ENCODE measurements around the gene CNGA1.
A peak's percentile ranks its signal among the peaks of the same experiment; 100 is the strongest.

CNGA1 gene
- 0 to 0.39 (median 0) reads per million in 3 experiments for total RNA-seq

DNA sequence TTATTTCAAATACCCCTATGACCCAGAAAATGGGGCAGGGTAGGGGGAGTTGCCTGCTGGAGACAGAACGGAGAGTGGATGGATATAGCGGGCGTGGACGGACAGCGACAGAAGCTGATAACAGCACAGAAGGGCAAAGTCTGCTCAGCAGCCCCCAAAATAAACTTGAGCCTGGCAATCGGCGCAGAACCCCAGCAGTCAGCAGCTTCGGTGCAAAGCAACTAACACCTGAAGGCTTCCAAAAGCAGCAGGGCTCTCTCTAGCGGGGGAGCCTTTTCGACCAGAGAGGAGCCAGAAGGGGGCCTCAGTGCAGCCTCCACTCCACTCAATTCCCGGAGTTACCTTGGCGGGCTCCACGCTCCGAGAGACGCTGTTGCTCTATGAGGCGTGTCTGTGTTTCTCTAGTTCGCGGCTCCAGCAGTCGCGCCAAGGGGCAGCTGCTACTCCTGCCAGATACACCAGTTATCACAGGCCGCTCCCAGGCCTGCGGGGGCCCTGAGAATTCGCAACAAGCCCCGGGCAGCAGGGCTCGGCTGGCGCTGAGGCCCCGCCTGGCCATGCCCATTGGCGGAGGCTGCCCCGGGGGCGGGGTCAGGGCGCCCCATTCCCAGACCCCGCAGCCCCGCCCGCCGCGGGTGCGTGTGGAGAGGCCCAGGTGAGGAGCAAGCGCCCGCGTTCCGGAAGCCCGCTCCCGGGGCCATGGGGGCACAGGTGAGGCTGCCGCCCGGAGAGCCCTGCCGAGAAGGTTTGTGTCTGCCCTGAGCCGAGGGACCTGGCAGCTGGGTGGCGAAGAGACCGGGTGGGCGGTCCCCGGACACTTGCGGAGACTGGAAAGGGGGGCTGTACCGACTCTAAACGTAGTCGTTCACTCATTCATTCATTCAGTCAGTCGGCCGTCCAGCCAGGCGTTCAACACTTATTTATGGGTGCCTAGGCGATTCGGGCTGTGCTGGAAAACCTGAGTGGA is at the start of gene CNGA1, which contains the start of gene NIPAL1:
CNGA1 (minus strand) TSS at position 541 of the 967 bp plus-strand sequence. CDS start 63,992 bp downstream, outside the sequence.
NIPAL1 (plus strand) TSS at position 632 of the 967 bp plus-strand sequence; CDS start at position 700, 68 bp downstream.
- peak; percentile 69 for DNase-seq

DNA sequence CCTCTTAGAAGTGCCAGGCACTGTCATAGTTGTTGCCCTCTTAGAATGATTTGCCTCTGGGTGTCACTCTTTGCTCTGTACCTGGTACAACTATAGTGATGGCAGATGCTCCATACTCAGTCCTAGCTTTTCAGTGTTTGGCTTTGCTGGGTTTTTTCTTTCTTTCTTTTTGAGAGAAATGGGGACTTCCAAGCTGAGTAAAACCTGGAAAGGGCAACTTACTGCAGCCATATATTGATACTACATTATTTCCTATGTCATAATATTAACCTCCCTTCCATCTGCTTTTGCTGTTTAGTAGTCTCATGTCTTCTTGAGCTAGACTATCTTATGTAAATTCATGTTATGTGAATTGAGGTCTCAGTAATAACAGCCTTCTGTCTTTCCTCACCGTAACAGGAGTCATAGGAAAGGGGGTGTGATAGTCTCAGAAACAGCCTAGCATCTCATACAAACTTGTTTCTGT is 49.1 kb upstream of the CNGA1 start:
- no peak for DNase-seq

DNA sequence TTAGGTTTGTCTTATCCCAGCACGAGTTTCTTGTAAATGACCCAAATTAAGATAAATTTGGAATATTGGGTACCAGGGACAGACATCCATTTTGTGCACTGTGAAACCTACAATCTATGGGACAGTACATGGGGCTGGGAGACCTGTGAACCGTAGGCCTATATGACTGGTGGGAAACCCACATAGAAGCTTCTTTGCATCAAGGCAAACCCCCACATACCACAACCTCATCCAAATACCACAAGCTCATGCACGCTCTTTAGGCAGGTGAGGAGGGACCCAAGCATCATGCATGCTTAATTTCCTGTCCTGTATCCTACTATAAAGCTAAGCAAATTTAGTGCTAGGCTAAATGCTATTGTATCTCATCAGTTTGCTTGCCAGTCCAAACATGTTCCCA is 47.9 kb upstream of the CNGA1 start:
- no peak for DNase-seq

DNA sequence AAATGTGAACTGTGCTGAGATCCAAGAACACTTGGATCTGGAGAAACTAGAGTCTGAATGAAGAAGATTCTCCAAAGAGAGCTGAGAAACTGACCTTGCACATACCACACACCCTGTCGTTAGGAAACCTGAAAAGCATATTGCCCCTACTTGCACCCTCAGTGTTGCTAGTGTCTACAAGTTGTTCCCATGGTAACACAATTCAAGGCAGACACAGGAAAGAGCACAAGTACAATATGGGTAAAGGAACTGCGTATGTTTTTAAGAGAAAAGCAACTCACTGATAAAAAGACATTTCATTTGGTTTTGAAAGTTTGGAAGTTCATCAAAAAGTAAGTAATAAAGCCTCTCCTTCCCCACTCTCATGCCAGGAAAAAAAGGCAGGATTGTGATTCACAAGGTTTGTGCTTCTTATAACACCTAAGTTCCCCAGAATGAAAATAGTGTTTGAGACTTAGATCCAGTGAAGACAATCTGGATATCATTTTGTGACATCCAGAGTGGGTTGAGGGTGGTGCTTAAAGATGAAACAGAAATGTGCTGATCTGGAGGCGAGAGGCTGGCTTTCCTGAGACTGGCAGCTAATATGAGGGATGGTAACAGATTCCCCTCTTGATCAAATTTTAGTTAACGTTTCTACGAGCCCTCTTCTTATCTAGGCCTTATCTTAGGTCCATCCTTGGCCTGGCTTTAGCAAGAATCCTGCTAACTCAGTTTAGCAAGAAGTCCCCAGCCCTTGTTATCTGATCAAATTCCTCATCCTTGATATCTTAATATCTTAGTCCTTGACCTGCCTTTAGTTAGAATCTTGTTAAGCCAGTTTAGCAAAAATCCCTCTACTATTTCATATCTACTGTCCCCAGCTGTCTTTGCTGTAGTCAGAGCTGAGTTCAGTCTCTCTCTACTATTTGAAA is 42.4 kb upstream of the CNGA1 start:
- no peak for DNase-seq

DNA sequence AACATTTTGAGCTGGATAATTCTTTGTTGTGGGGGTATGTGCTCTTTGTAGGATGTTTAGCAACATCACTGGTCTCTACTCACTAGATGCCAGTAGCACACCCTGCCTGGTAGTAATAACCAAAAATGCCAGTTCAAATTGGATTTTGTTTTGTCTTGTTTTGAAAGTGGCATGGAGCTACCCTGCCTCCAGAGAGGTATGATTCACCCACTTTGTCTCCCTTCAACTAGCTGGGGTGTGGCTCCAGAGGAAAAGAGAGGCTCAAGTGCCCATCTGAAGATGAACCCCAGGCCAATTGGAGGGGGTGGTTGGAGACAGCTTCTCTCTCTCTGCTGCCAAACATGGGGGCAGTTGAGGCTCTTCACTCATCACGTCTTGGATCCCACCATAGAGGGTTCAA is 34.6 kb upstream of the CNGA1 start:
- DNase-seq: no peak

DNA sequence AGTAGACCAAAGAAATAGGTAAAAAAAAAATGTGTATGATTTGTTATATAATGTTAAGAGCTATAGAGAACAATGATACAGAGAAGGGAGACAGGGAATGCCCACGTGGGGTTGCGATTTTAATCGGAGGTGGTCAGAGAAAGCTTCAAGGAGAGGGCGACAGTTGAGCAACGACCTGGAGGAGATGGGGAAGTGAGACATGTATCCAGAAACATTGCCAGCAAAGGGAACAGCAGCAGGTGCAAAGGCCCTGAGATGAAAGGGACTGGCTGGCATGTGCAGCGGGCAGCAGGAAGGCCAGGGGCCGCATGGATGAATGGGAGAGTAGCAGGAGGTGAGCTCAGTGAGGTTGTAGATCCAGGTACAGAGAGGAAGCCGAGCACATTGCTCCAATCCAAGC is 33.0 kb upstream of the CNGA1 start:
- DNase-seq: no peak

DNA sequence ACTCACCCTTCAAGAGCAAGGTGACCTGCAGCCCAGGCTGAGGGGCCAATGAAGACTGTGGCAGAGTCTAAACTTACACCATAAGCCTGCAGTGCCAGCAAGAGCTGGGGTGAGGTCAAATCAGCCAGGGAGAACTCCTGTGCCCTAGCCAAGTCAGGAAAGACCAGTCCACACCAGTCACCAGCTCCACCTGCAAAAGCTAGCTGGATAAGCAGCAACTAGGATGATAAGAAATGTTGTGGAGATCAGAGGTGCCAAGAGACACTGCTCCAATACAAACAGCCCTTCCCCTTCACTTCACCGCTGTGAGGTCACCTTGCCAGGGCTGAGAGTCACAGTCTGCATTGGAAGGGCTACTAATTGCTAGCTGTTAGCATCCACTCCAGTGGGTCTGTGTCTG is 31.4 kb upstream of the CNGA1 start:
- no peak for DNase-seq

DNA sequence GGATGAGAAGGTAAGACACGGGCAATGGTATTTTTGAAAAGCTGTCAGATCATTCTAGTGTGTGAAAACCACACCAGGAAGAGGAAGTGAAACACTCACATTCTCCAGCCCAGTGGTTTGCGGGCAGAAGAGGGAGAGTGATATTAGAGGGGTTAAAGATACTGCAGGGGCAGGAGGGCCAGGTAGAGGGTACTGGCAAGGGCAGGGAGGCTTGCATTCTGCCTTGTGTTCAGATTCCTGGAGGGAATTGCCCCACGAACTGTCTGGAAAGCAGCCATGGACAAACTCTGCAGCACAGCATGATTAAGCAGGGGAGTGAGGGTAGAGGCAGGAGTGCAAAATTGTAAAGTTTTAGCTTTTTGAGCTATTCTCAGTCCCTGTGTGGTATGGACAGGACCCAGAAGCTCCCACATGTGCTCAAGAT is 31.0 kb upstream of the CNGA1 start:
- peak; percentile 29 for DNase-seq

DNA sequence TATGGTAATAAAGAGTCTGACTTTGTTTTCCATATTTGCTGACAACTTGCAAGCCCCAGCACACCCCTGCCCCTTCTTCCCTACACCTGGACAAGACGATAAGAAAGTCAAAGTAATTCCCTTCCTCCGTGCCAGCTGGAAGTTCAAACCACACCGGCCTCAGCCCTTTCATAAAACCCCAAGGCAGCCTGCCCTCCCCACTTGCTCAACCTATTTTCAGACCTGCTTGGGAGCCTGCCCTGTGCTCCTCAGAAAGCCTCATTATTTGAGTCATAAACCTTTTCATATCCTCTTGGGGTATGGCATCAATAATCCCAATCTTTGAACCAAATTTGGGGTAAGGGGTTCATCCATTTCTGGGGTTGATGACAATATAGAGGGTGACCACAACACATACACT is 29.6 kb upstream of the CNGA1 start:
- DNase-seq: no peak

DNA sequence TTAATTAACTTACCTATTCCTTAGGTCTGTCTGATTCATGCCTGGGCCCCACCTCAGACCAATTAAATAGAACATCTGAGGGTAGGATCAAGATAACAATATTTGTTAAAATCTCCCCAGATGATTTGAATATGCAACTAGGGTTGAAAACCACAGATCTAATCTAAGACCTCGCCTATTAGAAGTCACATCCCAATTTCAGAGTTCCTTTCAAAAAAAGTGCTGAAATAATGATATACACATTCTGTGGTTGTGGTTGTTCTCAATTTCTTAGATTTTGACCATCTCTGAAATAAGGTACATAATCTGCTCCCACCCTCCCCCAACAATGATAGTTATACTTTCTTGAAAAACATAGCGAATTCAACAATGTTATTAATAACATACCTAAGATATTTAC is 27.8 kb upstream of the CNGA1 start:
- DNase-seq: no peak

DNA sequence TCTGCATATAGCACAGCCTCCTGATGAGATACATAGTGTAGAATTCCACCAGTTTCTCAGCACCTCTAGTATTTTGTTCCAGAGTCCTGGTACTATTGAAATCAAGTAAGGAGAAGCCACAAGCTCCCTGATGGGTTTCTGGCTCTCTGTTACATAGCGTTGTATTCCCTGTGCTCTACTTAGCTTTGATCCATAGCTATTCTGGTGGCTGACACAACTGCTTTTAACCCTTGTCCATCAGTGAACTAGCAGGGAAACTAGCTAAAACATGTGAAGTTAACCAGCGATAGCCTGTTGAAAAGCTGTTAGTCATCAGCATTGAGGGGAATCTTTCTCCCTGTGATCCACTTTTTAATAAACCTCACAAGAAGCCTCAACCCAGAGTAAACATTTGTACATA is 27.0 kb upstream of the CNGA1 start:
- no peak for DNase-seq

DNA sequence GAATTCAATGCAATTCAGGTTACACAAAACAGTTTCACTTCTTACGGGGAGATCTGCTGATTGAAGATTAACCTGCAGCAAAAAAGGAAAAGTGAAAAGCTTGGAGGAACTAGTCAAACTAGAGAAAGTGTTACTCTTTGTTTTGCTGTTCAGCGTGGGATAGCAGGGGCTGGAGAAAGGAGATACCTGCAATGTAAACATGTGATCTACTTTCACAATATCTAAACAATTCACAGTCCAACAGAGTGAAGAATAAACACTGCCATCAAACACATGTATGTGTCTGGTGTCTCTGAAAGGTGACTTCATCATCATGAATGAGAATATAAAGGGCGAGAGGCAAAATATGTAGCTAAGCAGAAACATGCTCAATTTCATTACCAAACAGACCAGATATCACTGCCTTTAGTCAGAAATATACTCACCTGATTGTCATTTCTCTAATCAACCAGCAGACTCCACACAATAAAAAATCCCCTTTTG is 26.5 kb upstream of the CNGA1 start:
- DNase-seq: no peak

DNA sequence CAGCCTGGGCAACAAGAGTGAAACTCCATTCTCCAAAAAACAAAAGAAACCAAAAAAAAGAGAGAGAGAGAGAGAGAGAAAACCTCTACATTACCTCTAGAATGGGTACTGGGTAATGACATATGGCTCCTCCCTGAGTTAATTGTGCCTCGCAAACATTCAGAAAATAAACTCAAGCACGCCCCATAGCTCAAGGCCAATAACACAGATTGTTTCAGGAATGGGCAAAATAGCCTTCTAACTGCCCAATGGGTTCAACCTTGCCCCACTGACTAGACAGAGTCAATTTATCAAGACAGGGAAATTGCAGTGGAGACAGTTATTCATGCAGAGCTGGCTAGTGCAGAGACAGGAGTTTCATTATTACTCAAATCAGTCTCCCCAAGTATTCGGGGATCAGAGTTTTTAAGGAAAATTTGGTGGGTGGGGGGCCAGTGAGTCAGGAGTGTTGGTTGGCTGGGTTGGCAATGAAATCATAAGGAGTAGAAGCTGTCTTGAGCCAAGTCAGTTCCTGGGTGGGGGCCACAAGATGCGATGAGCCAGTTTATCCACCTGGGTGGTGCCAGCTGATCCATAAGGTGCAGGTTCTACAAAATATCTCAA is 25.2 kb upstream of the CNGA1 start:
- no peak for DNase-seq

DNA sequence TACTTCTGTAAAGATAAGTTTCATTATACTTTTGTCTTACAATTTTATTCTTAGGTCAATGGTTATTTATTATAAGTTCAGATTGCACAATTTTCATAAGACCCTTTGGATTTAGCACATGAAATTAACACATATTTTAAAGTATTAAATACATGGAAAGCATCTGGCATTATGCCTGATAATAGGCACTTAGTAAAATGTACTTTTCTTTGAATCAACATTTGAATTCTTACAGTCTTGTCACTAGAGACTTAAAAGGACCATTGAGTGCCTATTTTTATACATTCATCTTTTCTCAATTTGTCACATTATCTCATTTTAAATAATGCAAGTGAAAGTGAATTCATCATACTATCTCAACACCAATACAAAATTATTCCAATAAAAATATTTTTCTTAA is 23.1 kb upstream of the CNGA1 start:
- DNase-seq: no peak

DNA sequence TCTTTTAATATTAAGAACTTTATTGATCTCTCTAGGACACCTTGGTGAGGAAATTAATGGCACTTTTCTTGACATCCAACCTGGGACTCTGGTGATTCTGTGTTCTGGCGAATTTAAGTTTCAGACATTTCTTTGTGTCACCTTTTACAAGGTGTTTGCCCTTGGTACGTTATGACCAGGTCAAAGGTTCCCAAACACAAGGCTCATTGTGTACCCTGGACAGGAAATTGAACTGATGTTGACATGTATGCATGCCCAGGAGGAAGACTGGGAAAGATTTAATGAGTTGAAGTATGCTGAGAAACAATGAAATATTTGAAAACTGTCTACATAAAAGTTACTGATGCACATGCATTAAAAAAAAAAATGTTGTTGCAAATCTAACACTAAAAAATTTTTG is 22.2 kb upstream of the CNGA1 start:
- no peak for DNase-seq

DNA sequence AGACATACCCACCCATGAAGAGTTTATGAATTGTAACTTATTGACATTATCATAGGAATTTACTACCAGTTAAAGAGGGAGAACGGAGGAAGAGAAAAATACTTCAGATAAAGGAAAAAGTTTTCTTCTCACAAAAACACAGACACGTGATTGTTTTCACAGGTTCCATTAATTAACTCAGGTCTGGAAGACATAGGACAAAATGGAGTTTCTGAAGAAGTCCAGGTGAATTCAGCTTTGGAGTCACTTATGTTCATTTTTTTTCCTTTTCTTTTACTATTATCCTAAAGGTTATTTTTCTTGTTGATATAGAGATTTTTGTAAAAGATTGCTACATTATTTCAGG is 20.6 kb upstream of the CNGA1 start:
- DNase-seq: no peak

DNA sequence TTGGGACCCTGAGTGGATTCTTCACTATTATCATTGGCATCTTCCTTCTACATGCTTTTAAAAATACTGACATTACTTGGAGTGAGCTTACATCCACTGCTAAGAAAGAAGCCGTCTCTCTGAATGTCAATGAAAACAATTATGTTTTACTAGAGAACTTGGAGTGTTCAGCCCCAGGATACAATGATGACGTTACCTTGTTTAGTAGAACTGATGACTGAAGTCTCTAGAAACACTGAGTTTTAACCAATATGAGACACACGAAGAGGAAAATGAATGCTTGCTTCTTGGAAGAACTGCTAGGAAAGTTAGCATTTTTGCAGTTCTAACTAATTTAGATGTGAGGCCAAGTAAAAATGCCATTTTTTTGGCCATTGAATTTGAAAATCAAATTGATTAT is 19.5 kb upstream of the CNGA1 start:
- no peak for DNase-seq

DNA sequence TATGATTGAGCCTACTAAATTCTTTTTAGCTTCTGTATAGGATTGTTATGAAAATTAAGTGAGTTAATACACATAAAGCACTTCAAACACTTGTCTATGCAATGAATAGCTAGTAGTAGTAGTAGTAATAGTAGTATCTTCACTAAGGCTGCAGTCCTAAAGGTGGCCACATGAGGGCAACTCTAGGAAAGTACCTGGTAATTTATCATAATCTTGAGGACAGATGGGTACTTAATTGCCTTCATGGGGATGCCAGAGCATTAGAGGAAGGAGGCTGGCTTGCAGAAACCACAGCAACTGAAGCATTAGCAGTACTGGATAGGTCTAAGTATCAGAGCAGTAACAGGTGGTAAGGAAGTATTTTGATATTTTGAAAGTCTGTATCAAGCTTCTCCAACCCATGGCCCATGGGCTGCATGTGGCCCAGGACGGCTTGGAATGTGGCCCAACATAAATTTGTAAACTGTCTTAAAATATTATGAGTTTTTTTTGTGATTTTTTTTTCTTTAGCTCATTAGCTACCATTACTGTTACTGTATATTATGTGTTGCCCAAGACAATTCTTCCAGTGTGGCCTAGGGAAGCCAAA is 17.4 kb upstream of the CNGA1 start:
- peak; percentile 34 for DNase-seq

DNA sequence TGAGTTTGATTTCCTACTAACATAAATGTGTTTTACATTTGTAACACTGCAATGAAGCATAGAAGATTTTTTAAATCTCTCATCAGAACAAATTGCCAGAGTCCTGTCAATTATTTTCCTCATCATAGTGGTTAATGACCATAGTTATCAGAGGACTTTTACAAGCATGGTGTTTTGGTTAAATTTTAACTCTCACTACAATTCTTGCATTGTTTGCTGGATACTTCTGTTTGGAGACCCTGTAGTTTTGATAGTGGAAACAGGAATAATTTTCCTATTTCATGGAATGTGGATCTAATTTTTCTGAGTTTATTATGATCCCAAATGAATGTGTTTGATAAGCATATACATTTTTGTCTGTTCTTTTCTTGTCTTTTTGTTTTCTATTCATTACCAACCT is 16.9 kb upstream of the CNGA1 start:
- DNase-seq: no peak

DNA sequence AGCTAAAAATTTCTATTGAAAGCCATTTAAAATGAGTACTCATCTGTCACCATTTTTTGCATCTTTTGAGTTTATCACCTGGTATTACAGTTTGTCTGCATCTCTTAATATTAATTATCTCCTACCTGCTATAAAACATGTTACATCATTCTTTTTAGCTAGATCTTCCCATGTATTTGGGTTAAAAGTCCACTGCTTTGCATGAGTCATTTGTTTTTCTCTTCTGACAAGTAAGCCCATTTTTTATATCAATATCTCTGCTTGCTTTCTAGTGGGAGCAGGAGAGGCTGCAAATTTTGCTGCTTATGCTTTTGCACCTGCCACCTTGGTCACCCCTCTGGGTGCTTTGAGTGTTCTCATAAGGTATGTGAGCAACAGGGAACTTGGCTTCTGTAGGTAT is 16.2 kb upstream of the CNGA1 start:
- DNase-seq: no peak

DNA sequence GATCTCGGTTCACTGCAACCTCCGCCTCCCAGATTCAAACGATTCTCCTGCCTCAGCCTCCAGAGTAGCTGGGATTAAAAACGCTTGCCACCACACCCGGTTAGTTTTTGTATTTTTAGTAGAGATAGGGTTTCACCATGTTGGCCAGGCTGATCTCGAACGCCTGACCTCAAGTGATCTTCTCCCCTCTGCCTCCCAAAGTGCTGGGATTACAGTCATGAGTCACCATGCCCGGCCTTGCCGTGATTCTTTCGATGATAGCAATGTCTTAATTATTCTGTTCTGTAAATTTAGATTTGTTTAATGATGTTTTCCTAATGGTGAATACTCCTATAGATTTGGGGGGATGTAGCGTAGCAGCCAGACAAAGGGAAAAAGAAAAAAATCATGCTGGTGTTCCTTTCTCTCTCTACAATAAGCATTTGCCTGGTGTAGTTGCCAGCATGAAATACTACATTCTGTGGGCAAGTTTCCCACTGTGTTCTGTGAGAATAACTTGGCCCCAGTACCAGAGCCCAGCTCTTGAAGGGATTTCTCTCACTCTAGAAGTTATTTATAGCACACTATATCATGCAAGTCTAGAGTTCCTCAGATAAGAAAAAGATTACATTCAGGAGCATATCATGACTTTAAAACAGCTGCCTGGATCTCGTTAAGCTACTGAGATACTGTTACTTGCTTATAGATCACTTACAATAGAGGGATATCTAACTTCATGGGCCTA is 15.5 kb upstream of the CNGA1 start:
- DNase-seq: no peak

DNA sequence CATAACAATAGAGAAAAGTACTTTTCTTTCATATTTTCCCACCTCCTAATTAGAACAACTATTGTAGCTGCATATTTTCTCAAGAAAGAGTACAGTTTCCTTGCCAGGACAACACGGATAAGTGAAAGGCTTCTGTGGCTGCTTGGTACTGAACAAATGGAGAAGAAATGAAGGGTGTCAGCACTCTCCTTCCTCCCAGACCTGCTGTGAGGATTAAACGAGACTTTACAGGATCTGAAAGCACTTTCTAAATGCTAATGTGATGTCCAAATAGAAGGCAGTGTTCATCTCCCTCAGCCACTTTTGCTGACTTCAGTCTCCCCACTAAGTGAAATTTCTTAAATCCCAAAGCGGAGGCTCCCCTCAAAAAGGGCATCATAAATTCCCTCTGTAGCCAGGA is 14.0 kb upstream of the CNGA1 start:
- DNase-seq: no peak

Data from central memory CD4-positive, alpha-beta T cell (primary cell).